Measurements from ENCODE around the gene DIO3. TPM values are rescaled to one million over a fixed set of nuclear protein-coding genes. Genes with fewer than 3 reads are reported as not detected.

Gene DIO3
- total RNA-seq, 1 experiment from 2014 or later: not detected

GRCh38 chr14:101514136-101514535 lies 47.2 kb upstream of the DIO3 start:
- Mint-ChIP-seq H3K27ac (no peak overlapping the region), H3K4me1 (no peaks in the 10 kb centered on the region), H3K36me3 (ENCODE audit: insufficient read depth in 1 of 3, low read depth in 3 of 3) (peaks cover 4 to 13% (median 8%) of the 10 kb centered on the region in 3 experiments; a peak in 6 of 7 replicates), H3K9me3 (peaks cover 13 to 14% of the 10 kb centered on the region in 2 experiments; a peak in 4 of 5 replicates), H3K27me3 (ENCODE audit: low read depth) (peaks cover 6% of the 10 kb centered on the region), H3K4me3 (no peak overlapping the region)
- Histone ChIP-seq H2BK15ac (ENCODE audit: low read depth, low read length) (no peak overlapping the region), H3K79me1 (ENCODE audit: insufficient read depth, low read depth, low read length, poor library complexity, severe bottlenecking) (no peaks in the 10 kb centered on the region), H3K27ac (ENCODE audit: insufficient read length, low read depth, low read length) (no peak overlapping the region), H4K5ac (ENCODE audit: insufficient read length, low read depth, low read length) (no peak overlapping the region), H3K14ac (ENCODE audit: insufficient read depth, low read length) (no peak overlapping the region), H3K4me2 (ENCODE audit: insufficient read depth, insufficient read length, low read length) (no peak overlapping the region), H2BK5ac (ENCODE audit: insufficient read length, low read length) (no peak overlapping the region), H4K8ac (replicated peaks; ENCODE audit: insufficient read length, low read depth, low read length) (no peak overlapping the region), H3K4ac (ENCODE audit: low read depth, low read length) (no peak overlapping the region), H3K79me2 (ENCODE audit: insufficient read depth, low read length) (no peaks in the 10 kb centered on the region), H3K9ac (ENCODE audit: extremely low read depth, insufficient read length, low read length) (no peak overlapping the region), H2BK120ac (ENCODE audit: low read depth, low read length, poor library complexity, severe bottlenecking) (no peak overlapping the region), H2BK20ac (ENCODE audit: low read depth, low read length, poor library complexity, severe bottlenecking) (no peak overlapping the region), H3T11ph (ENCODE audit: low read length) (no peak overlapping the region), H4K91ac (ENCODE audit: insufficient read length, low read depth, low read length) (no peak overlapping the region), H3K23ac (ENCODE audit: insufficient read length, low read depth, low read length) (no peak overlapping the region), H3K9me3 (ENCODE audit: control insufficient read depth, low read depth, low read length) (no peaks in the 10 kb centered on the region), H3K23me2 (ENCODE audit: insufficient read length, low read depth, low read length, poor library complexity, severe bottlenecking) (no peaks in the 10 kb centered on the region), H2AK5ac (ENCODE audit: insufficient read length, low read length) (no peak overlapping the region), H3K56ac (ENCODE audit: insufficient read length, low read depth, low read length) (no peak overlapping the region), H2AFZ (ENCODE audit: low read length) (no peak overlapping the region), H3K4me1 (ENCODE audit: insufficient read depth, low read length) (no peaks in the 10 kb centered on the region), H4K20me1 (ENCODE audit: control insufficient read depth, insufficient read depth, insufficient read length) (no peaks in the 10 kb centered on the region), H3K18ac (ENCODE audit: insufficient read length, low read depth, low read length) (no peak overlapping the region), H3K27me3 (ENCODE audit: insufficient read depth, low read length) (no peaks in the 10 kb centered on the region), H2BK12ac (ENCODE audit: insufficient read length, low read depth, low read length) (no peak overlapping the region)
- DNase-seq: no peak
- no CpG with 5 or more reads among the region's 5 CpGs for WGBS (ENCODE audit: extremely low coverage, insufficient read length, low lambda C conversion rate)
- TF ChIP-seq CTCF (conservative IDR thresholded peaks at IDR 0.05): no peak

Data from H9 (cell line).